HL-60 (cell line): ENCODE data around the gene PICALM.
"Not testable (repeated sequence)": the region's sequence is repeated elsewhere in the genome, so short reads cannot be mapped to it uniquely, and the experiment has no call there.

Source experiments
- POLR2AphosphoS5 ChIP-seq: IDR thresholded peaks from 2 replicates; pipeline ENCODE4 v1.6.1; 2012; ENCODE audit warnings: low read depth
- REST ChIP-seq: IDR thresholded peaks from 2 replicates; pipeline ENCODE4 v1.6.1; 2012; ENCODE audit warnings: low read depth; ENCODE audit not compliant: insufficient replicate concordance
- TF ChIP-seq, protein P1 (sequence below): IDR thresholded peaks from one replicate; pipeline ENCODE4 v1.5.1; 2011; ENCODE audit warnings: low read length, control low read depth, inconsistent platforms; ENCODE audit not compliant: insufficient read depth

DNA sequence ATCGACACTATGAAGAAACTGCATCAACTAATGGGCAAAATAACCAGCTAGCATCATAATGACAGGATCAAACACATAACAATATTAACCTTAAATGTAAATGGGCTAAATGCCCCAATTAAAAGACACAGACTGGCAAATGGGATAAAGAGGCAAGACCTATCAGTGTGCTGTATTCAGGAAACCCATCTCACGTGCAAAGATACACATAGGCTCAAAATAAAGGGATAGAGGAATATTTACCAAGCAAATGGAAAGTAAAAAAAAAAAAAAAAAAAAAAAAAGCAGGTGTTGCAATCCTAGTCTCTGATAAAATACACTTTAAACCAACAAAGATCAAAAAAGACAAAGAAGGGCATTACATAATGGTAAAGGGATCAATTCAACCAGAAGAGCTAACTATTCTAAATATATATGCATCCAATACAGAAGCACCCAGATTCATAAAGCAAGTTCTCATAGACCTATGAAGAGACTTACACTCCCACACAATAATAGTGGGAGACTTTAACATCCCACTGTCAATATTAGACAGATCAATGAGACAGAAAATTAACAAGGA lies 142.2 kb downstream of the PICALM start:
- TF ChIP-seq, protein P1, sequence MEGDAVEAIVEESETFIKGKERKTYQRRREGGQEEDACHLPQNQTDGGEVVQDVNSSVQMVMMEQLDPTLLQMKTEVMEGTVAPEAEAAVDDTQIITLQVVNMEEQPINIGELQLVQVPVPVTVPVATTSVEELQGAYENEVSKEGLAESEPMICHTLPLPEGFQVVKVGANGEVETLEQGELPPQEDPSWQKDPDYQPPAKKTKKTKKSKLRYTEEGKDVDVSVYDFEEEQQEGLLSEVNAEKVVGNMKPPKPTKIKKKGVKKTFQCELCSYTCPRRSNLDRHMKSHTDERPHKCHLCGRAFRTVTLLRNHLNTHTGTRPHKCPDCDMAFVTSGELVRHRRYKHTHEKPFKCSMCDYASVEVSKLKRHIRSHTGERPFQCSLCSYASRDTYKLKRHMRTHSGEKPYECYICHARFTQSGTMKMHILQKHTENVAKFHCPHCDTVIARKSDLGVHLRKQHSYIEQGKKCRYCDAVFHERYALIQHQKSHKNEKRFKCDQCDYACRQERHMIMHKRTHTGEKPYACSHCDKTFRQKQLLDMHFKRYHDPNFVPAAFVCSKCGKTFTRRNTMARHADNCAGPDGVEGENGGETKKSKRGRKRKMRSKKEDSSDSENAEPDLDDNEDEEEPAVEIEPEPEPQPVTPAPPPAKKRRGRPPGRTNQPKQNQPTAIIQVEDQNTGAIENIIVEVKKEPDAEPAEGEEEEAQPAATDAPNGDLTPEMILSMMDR: not testable (repeated sequence)
- TF ChIP-seq REST, POLR2AphosphoS5: not testable (repeated sequence)
